HL-60/S4 treated with retinoic acid at 250 ng/mL for 4 days and 3 days (cell line): Measurements from ENCODE around the gene SLK.

Experiments used
- in situ Hi-C: fragments of 300-500 bp; cut with MboI; formaldehyde crosslinking; loops from 2 replicates; pipeline ENCODE4 v1.7.0; 2022; ENCODE audit warnings: low sequenced_read_pairs

SLK gene

GRCh38 chr10:103985726-103986125 is 18.8 kb downstream of the SLK start:
- in situ Hi-C loops, result no loop called here

- in situ Hi-C loops, result no loop called here
Measured at GRCh38 chr10:103986360-103986759, 19.4 kb downstream of the SLK start.

- in situ Hi-C loops, result no loop called here
Measured at GRCh38 chr10:103990121-103990520, 23.2 kb downstream of the SLK start.

- in situ Hi-C loops, result no loop called here
Measured at GRCh38 chr10:103990531-103990930, 23.6 kb downstream of the SLK start.

GRCh38 chr10:103991393-103992128 is 24.6 kb downstream of the SLK start:
- in situ Hi-C loops, result no loop called here

GRCh38 chr10:103995134-103995533 is 28.2 kb downstream of the SLK start:
- in situ Hi-C loops, result no loop called here

- in situ Hi-C loops, result no loop called here
Measured at GRCh38 chr10:103998805-103999204, 31.9 kb downstream of the SLK start.

- in situ Hi-C loops, result no loop called here
Measured at GRCh38 chr10:104002911-104003310, 36.0 kb downstream of the SLK start.

- in situ Hi-C loops, result no loop called here
Measured at GRCh38 chr10:104005172-104005863, 38.4 kb downstream of the SLK start.

- in situ Hi-C loops, result no loop called here
Measured at GRCh38 chr10:104011904-104012303, 45.0 kb downstream of the SLK start.

- in situ Hi-C loops, result no loop called here
Measured at GRCh38 chr10:104013489-104013888, 46.5 kb downstream of the SLK start.

- in situ Hi-C loops, result no loop called here
Measured at GRCh38 chr10:104014176-104014575, 47.2 kb downstream of the SLK start.

GRCh38 chr10:104016661-104017060 is 49.7 kb downstream of the SLK start:
- in situ Hi-C loops, result no loop called here

- in situ Hi-C loops, result no loop called here
Measured at GRCh38 chr10:104018471-104018870, 51.5 kb downstream of the SLK start.

- in situ Hi-C loops, result no loop called here
Measured at GRCh38 chr10:104020020-104020419, 53.1 kb downstream of the SLK start.

- in situ Hi-C loops, result no loop called here
Measured at GRCh38 chr10:104021246-104021645, 54.3 kb downstream of the SLK start.

GRCh38 chr10:104022026-104022425 is 55.1 kb downstream of the SLK start:
- in situ Hi-C loops, result no loop called here

- in situ Hi-C loops, result no loop called here
Measured at GRCh38 chr10:104025524-104025923, 58.6 kb downstream of the SLK start.

- in situ Hi-C loops, result no loop called here
Measured at GRCh38 chr10:104026762-104027161, 59.8 kb downstream of the SLK start.

GRCh38 chr10:104028146-104028545 is 61.2 kb downstream of the SLK start:
- in situ Hi-C loops, result no loop called here

GRCh38 chr10:104028823-104029520 is 62.0 kb downstream of the SLK start:
- in situ Hi-C loops, result no loop called here

GRCh38 chr10:104029521-104029860 is 62.6 kb downstream of the SLK start:
- in situ Hi-C loops, result no loop called here
